Activated CD4-positive, alpha-beta T cell treated with anti-CD3 and anti-CD28 coated beads, Interleukin-2, Interleukin-6, amounts not matched to agents 100 ng/mL and 50 ng/mL, durations not matched to agents 16 hours and 8 hours (primary cell): ENCODE results near the gene PIM3.

Experiments
- DNase-seq: peaks from one replicate; pipeline ENCODE4 v3.0.0-alpha.2; 2020

Gene PIM3

GRCh38 chr22:49943771-49944398 lies 16.7 kb upstream of the PIM3 start:
- DNase-seq = no peak

DNA sequence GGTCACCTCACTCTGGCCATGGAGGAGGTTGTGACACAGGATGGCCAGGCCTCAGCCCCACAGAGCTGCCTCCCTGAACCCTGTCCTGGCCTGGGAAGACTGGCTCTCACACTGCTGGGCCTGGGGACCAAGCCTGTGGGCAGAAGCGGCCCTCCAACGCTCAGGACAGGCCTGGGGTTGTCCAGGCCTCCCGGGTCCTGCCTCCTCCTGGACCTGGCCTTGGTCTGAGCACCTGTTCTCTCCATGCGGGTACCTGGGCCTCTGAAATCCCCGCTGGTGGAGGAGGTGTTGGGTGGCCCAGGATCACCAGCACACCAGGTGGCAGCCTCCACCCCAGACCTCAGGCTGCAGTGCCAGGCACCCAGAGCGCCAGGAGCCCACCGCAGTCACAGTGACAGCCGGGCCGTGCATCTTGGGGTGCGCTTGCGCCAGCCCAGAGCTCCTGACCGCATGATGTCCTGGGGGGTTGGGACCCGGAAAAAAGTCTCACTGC lies 16.1 kb upstream of the PIM3 start:
- no peak for DNase-seq

DNA sequence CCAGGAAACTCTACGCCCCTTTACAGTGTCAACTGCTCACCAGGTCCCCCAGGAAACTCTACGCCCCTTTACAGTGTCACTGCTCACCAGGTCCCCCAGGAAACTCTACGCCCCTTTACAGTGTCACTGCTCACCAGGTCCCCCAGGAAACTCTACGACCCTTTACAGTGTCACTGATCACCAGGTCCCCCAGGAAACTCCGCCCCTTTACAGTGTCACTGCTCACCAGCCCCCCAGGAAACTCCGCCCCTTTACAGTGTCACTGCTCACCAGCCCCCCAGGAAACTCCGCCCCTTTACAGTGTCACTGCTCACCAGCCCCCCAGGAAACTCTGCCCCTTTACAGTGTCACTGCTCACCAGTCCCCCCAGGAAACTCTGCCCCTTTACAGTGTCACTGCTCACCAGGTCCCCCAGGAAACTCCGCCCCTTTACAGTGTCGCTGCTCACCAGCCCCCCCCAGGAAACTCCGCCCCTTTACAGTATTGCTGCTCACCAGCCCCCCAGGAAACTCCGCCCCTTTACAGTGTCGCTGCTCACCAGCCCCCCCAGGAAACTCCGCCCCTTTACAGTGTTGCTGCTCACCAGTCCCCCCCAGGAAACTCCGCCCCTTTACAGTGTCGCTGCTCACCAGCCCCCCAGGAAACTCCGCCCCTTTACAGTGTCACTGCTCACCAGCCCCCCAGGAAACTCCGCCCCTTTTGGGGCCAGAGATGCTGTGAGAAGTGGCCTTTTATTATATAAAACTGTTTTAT lies 15.4 kb upstream of the PIM3 start:
- DNase-seq = peak; percentile 56

- DNase-seq = no peak
Measured at GRCh38 chr22:49946612-49947295, 13.8 kb upstream of the PIM3 start.

DNA sequence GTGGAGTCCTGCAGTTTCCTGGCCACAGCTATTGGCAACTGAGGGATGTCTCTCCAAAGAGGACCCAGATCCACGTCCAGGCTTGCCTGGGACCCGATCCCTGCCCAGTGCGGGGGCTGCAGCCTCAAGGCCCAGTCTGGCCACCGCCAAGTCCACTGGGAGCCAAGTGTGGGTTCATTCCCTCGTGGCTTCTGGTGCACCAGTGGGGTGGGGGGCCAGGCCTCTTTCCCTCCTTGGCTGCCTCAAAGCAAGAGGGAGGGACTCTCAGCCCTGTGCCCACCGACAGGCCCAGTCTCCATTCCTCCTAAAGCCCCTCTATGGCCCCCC lies 13.3 kb upstream of the PIM3 start:
- DNase-seq = no peak

DNA sequence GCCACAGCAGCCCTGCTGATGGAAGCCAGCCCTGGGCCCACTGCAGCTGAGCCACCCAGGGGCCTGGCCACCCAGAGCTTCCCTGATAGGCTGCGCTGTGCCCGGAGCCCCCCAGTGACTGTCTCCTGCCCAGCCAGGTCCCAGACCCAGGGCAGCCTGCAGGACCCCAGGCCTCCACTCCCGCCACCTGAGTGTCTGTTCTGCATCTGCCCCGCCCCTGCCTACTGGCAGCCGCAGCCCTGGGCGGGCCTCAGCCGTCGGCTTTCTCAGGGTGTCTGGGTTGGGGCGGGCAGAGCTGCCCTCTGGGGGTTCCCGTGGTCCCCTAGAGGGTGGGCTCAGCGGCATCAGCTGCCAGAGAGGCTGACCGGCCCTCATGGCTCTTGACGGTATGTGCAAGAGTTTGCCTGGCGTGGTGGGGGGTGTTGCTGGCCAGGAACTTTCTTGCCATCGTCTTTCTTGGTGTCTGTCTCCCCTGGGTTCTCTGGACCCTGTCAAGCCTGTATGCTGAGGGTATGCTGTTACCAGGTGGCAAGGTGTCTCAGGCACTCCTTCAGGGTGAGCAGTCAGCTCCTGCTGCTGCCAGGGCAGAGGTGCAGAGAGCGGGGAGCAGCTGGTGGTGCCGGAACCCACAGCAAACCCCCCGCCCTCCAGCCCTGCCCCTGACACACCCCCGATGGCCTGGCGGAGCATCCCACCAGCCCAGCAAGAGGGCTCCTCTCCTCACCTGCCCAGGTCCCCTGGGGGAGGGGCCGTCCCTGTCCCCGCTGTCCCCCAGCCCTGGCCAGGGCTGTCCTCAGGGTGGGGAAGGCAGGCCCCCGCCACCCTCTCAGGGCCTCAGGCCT lies 12.2 kb upstream of the PIM3 start:
- no peak for DNase-seq

- DNase-seq = no peak
Measured at GRCh38 chr22:49948958-49949913, 11.3 kb upstream of the PIM3 start.

DNA sequence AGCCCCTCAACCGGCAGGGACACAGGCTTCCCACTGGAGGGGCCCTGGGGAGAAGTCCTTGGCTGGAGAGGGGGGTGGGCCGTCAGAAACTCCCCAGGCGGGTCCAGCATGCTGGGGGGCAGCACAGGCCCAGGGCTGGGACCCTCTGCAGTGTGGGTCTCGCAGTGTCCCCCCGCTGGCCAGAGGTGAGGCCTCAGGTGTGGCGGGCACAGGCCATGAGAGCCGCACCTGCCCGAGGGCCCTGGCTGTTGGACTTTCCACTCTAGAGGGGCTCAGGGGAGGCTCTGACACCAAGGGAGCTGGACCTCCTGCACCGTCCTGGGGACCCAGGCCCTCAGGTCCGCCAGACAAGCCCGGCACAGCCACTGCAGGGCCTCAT lies 10.7 kb upstream of the PIM3 start:
- no peak for DNase-seq

DNA sequence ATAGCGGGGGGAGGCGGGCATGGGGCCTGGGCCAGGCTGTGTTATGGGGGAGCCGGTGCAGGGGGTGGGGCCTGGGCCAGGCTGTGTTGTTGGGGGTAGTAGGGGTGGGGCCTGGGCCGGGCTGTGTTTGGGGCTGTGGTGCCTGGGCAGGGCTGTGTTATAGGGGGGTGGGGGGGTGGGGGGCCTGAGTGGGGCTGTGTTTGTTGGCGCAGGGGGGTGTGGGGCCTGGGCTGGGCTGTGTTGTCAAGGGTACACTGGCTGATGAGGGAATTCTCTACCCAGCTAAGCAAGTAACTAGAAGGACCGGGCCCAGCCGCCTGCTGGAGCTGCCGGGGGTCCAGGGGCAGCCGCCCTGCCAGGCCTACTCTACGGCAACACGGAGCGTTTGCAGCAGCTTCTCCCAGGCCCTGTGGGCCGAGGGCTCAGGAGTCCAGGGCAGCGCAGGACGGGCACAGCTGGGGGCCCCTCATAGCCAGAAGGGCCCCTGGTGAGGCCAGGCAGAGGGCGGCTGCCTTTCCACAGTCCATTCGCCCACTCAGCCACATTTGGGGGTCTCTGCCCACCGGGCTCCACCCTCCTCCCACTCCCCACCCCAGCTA lies 10.1 kb upstream of the PIM3 start:
- DNase-seq = no peak

- DNase-seq = no peak
Measured at GRCh38 chr22:49951000-49951677, 9.4 kb upstream of the PIM3 start.

DNA sequence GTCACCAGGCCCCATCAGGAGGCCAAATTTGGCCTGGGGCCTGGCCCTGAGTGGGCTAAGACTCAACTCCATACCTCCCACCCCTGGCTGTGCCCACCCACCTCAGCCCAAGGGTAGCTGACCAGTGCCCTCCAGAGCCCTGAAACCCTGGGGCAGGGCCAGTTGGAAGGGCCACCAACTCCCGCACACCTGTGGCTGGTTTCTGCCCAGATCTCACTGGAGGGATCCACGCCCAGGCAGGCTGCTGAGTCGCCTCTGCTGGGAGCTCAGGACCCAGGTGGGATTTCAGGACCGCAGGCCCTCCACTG lies 8.9 kb upstream of the PIM3 start:
- DNase-seq = no peak

GRCh38 chr22:49951986-49952896 lies 8.3 kb upstream of the PIM3 start:
- no peak for DNase-seq

DNA sequence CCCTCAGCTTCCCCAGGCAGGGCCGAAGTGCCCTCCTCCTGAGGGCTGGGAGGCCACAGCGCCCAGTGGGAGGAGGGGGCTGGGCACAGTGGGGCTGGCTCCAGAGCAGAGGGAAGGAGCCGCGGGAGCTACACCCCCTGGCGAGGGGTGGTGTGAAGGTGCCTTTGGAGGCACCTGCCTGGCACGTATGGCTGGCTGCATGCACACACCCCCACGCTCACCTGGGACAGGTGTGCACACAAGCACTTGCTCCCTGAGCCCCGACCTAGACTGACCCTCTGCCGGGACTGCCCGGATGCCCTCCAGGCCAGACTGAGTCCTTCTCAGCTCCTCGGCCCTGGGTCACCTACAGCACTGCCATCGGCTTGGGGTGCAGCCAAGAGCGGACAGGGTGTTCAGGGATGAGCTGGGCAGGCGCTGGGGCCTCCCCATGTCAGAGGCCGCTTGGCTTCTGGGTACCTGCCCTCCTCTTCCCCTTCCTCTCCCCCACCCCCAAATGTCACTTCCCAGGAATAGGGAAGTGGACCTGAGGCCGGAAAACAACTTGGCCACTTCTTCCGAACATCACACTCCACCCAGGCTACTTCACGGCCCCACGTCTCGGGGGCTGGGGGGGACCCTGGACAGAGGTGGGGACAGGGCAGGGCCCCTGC lies 7.4 kb upstream of the PIM3 start:
- DNase-seq = no peak

- DNase-seq = no peak
Measured at GRCh38 chr22:49953680-49954344, 6.8 kb upstream of the PIM3 start.

DNA sequence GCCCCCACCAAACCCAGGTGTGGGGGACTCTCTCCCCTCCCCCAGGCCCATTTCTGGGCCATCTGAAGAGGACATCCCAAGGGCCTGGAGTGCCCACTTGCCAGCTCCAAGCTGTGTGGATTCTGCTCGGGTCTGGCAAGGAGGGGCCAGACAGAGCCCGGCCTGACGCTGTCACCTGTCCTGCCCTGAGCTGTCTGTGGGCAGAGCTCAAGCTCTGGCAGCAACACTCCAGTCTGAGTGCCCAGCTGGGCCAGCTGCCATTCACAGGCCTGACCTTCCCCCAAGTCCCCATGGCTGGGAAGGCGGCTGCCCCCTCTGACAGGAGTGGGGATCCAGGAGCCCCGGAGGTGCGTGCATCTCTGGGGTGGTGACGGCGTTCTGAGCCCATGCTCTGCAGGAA lies 6.2 kb upstream of the PIM3 start:
- DNase-seq = no peak

DNA sequence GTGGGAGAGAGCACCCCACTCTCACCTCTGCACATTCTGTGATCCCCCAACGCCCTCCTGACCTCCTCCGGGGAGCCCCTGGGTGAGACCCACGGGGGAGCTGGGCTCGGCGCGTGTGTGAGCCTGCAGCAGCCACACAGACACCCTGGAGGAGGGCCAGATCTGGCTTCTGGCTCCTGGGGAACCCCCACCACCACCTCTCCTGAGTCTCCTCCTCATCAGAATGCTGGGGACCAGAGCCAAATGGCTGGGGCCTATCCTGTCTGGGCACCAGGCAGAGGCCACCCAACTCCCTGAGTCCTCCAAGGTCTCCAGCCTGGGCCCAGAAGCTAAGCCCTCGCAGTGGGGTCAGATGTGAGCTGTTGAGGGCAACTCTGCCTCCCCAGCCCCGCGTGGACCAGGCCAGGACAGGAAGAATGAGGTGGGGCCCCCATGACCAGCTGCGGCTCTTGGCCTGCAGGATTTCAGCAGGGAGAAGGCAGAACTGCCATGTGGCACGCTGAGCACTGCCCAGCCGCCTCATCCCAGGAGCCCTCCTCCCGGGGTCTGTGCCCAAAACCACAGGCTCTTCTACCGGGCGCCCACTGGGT lies 5.5 kb upstream of the PIM3 start:
- no peak for DNase-seq

DNA sequence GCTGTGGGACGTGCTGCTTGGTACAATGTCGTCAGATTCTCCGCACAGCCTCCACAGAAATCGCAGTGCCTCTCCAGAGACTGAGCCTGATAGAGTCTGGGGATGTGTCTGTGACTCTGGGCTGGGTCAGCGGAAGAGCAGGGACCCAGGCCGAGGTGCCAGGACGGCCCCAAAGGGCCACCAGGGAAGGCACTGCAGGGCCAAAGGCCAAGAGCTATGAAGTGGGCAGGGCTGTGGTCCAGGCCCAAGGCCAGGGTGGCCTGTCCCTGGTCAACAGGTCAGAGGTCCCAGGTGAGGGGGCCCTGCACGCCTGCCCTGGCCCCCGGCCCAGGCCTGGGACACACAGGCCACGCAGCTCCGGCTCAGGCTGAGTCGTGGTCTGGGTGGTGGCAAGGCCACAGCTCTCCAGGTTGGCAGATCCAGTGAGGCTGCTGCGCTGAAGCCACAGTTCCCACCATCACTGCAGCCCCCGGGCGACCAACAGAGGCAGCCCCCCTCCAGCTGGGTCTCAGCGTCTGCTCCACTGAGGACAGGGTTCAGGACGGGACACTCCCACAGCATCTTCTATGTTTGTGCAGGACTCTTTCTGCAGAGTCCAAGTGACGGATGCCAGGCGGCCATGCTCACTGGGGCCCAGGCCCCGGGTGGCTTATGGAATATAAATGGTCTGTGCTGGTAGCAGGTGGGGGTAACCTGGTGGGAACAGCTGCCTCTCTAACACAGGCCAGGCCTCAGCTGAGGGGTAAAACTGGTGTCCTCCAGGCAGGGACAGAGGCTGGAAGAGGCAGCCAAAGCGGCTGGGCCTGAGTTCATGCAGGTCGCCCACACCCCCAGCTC lies 4.8 kb upstream of the PIM3 start:
- DNase-seq = no peak

DNA sequence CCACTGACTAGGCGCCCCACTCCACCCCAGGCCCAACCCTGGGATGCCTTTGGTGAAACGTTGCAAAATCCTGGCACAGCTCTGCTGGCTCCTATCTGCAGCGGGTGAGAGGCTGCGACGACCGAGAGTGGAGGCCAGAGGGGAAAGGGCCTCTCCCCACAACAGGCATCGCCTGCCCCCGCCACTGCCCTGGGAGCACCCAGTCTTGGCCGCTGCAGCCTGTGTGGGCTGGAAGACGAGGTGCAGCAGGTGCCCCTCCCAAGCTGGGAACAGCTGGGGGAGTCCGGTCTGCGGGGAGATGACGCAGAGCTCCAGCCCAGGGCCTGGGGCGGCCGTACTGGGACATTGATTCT lies 4.2 kb upstream of the PIM3 start:
- no peak for DNase-seq
